ENCODE results near the gene RPL41.
A peak's percentile ranks its signal among the peaks of the same experiment; 100 is the strongest.

RPL41 gene

GRCh38 chr12:56128670-56129205 lies 12.3 kb downstream of the RPL41 start:
- DNase-seq, result no peak

- peak; percentile 67 for DNase-seq
These were observed 12.9 kb downstream of the RPL41 start for GRCh38 chr12:56129206-56129941.

- DNase-seq, result no peak
These were observed 13.6 kb downstream of the RPL41 start for GRCh38 chr12:56129942-56130495.

GRCh38 chr12:56130876-56131275 lies 14.4 kb downstream of the RPL41 start:
- no peak for DNase-seq

- DNase-seq, result no peak
These were observed 18.5 kb downstream of the RPL41 start for GRCh38 chr12:56134897-56135296.

- no peak for DNase-seq
These were observed 21.6 kb downstream of the RPL41 start for GRCh38 chr12:56137853-56138571.

GRCh38 chr12:56141946-56142784 lies 25.7 kb downstream of the RPL41 start:
- DNase-seq, result no peak

GRCh38 chr12:56143217-56143616 lies 26.8 kb downstream of the RPL41 start:
- DNase-seq, result no peak

GRCh38 chr12:56143870-56144269 lies 27.4 kb downstream of the RPL41 start:
- DNase-seq, result no peak

GRCh38 chr12:56145217-56145616 lies 28.8 kb downstream of the RPL41 start:
- DNase-seq, result no peak

GRCh38 chr12:56146492-56147460 lies 30.3 kb downstream of the RPL41 start:
- DNase-seq, result no peak

GRCh38 chr12:56150563-56150962 lies 34.1 kb downstream of the RPL41 start:
- no peak for DNase-seq

- no peak for DNase-seq
These were observed 35.3 kb downstream of the RPL41 start for GRCh38 chr12:56151672-56152131.

GRCh38 chr12:56152132-56152755 lies 35.8 kb downstream of the RPL41 start, which contains the start of gene MYL6B:
Gene MYL6B, plus strand, starts transcription at chr12:56152587. Its CDS starts 1,332 bp downstream, at chr12:56153919.
- DNase-seq, result peak; percentile 87

GRCh38 chr12:56152756-56153677 lies 36.6 kb downstream of the RPL41 start:
- no peak for DNase-seq

- no peak for DNase-seq
These were observed 37.2 kb downstream of the RPL41 start for GRCh38 chr12:56153678-56154065.

GRCh38 chr12:56154246-56154771 lies 37.9 kb downstream of the RPL41 start:
- DNase-seq, result no peak

- no peak for DNase-seq
These were observed 38.4 kb downstream of the RPL41 start for GRCh38 chr12:56154818-56155217.

- no peak for DNase-seq
These were observed 38.9 kb downstream of the RPL41 start for GRCh38 chr12:56155256-56155845.
